Neural crest cell (in vitro differentiated cells): ENCODE results near the gene TPCN1. TPM values are rescaled to one million over a fixed set of nuclear protein-coding genes. Genes with fewer than 3 reads are reported as not detected.

Experiments
- DNase-seq: peaks from one replicate; pipeline ENCODE4 v3.0.0; 2021; ENCODE audit warnings: low read depth, mixed read lengths, low spot score
- H3K27ac Mint-ChIP-seq: one replicate; pipeline ENCODE4 v1.8.0; 2021; ENCODE audit warnings: mild to moderate bottlenecking, mixed read lengths; ENCODE audit not compliant: unreplicated experiment
- H3K27me3 Mint-ChIP-seq: 2 replicates; pipeline ENCODE4 v1.8.0; 2021; ENCODE audit warnings: low read depth, mild to moderate bottlenecking, mixed read lengths
- H3K36me3 Mint-ChIP-seq: 2 replicates; pipeline ENCODE4 v1.8.0; 2021; ENCODE audit warnings: low read depth, mild to moderate bottlenecking, mixed read lengths
- H3K4me1 Mint-ChIP-seq: 2 replicates; pipeline ENCODE4 v1.8.0; 2021; ENCODE audit warnings: mixed read lengths
- H3K4me3 Mint-ChIP-seq: one replicate; pipeline ENCODE4 v1.8.0; 2021; ENCODE audit warnings: mild to moderate bottlenecking, mixed read lengths
- H3K9me3 Mint-ChIP-seq: 2 replicates; pipeline ENCODE4 v1.8.0; 2021; ENCODE audit warnings: mixed read lengths
- CTCF ChIP-seq: fragments of 200-600 bp; sonication (generic); conservative IDR thresholded peaks from 2 replicates; pipeline ENCODE4 v1.5.0; 2021; ENCODE audit warnings: antibody characterized with exemption, mild to moderate bottlenecking
- total RNA-seq: library from RNA; stranded (reverse); gene quantifications from 2 replicates; pipeline ENCODE4 v1.2.1, GENCODE V29; 2021

The TPCN1 gene
- total RNA-seq, 1 donor from 2014 or later: 18.3 TPM

GRCh38 chr12:113179023-113179422 is 42.2 kb upstream of the TPCN1 start:
- no peak for DNase-seq
- Mint-ChIP-seq H3K27me3 (no peaks in the 10 kb centered on the region), H3K4me3 (peak overlapping the region; percentile 34), H3K9me3 (no peaks in the 10 kb centered on the region), H3K4me1 (no peaks in the 10 kb centered on the region), H3K27ac (no peak overlapping the region), H3K36me3 (peaks cover 22% of the 10 kb centered on the region)
- TF ChIP-seq CTCF: no peak

GRCh38 chr12:113180333-113180732 is 40.9 kb upstream of the TPCN1 start:
- no peak for TF ChIP-seq CTCF
- Mint-ChIP-seq H3K36me3 (peaks cover 18% of the 10 kb centered on the region), H3K4me1 (peaks cover 6% of the 10 kb centered on the region), H3K9me3 (no peaks in the 10 kb centered on the region), H3K4me3 (peak overlapping the region; percentile 45), H3K27ac (no peak overlapping the region), H3K27me3 (no peaks in the 10 kb centered on the region)
- DNase-seq: no peak

GRCh38 chr12:113181975-113182374 is 39.3 kb upstream of the TPCN1 start:
- H3K4me1 Mint-ChIP-seq: peaks cover 17% of the 10 kb centered on the region
- no peak for TF ChIP-seq CTCF
- DNase-seq: no peak
- H3K27me3 Mint-ChIP-seq: no peaks in the 10 kb centered on the region
- H3K27ac Mint-ChIP-seq: no peak overlapping the region
- H3K4me3 Mint-ChIP-seq: no peak overlapping the region
- H3K36me3 Mint-ChIP-seq: peaks cover 10% of the 10 kb centered on the region
- no peaks in the 10 kb centered on the region for H3K9me3 Mint-ChIP-seq

GRCh38 chr12:113183030-113183589 is 38.2 kb upstream of the TPCN1 start:
- Mint-ChIP-seq H3K27me3 (no peaks in the 10 kb centered on the region), H3K4me1 (peaks cover 21% of the 10 kb centered on the region), H3K4me3 (peak overlapping the region; percentile 56), H3K36me3 (peaks cover 4% of the 10 kb centered on the region), H3K27ac (no peak overlapping the region), H3K9me3 (no peaks in the 10 kb centered on the region)
- TF ChIP-seq CTCF: no peak
- no peak for DNase-seq

- peak overlapping the region; percentile 96 for H3K4me3 Mint-ChIP-seq
- H3K36me3 Mint-ChIP-seq: peaks cover 4% of the 10 kb centered on the region
- no peaks in the 10 kb centered on the region for H3K27me3 Mint-ChIP-seq
- no peaks in the 10 kb centered on the region for H3K9me3 Mint-ChIP-seq
- TF ChIP-seq CTCF: no peak
- H3K27ac Mint-ChIP-seq: peak overlapping the region; percentile 91
- no peak for DNase-seq
- H3K4me1 Mint-ChIP-seq: peaks cover 21% of the 10 kb centered on the region
These were observed 37.0 kb upstream of the TPCN1 start for GRCh38 chr12:113184098-113184899.
